Cerebellar cortex (tissue), 1 donor: ENCODE measurements around the gene TTYH2.
"Not testable (repeated sequence)": the region's sequence is repeated elsewhere in the genome, so short reads cannot be mapped to it uniquely, and the experiment has no call there.

Experiments used
- DNase-seq: peaks from one replicate; pipeline ENCODE4 v3.0.0-alpha.2; 2015; ENCODE audit warnings: low spot score

The TTYH2 gene

GRCh38 chr17:74262601-74263000 lies 49.2 kb downstream of the TTYH2 start:
- no peak for DNase-seq

GRCh38 chr17:74267054-74267453 lies 53.7 kb downstream of the TTYH2 start:
- DNase-seq, result not testable (repeated sequence)

- DNase-seq, result no peak
These were observed 54.2 kb downstream of the TTYH2 start for GRCh38 chr17:74267579-74267978.

- no peak for DNase-seq
These were observed 54.7 kb downstream of the TTYH2 start for GRCh38 chr17:74267987-74268499.

GRCh38 chr17:74268558-74268957 lies 55.2 kb downstream of the TTYH2 start:
- no peak for DNase-seq

GRCh38 chr17:74270333-74270732 lies 57.0 kb downstream of the TTYH2 start:
- DNase-seq, result peak; percentile 16

- DNase-seq, result no peak
These were observed 57.9 kb downstream of the TTYH2 start for GRCh38 chr17:74271281-74271680.

GRCh38 chr17:74271901-74272561 lies 58.7 kb downstream of the TTYH2 start:
- DNase-seq, result no peak

GRCh38 chr17:74272731-74273201 lies 59.4 kb downstream of the TTYH2 start:
- DNase-seq, result no peak

- no peak for DNase-seq
These were observed 60.8 kb downstream of the TTYH2 start, which contains the start of gene DNAI2 for GRCh38 chr17:74274060-74274708. TSS of gene DNAI2 (plus strand) at chr17:74274234. CDS start at chr17:74281818, 7,584 bp downstream.

GRCh38 chr17:74274709-74275340 lies 61.5 kb downstream of the TTYH2 start:
- no peak for DNase-seq

- DNase-seq, result no peak
These were observed 62.7 kb downstream of the TTYH2 start for GRCh38 chr17:74276051-74276476.

GRCh38 chr17:74276541-74277009 lies 63.2 kb downstream of the TTYH2 start:
- peak; percentile 16 for DNase-seq

- DNase-seq, result no peak
These were observed 64.6 kb downstream of the TTYH2 start for GRCh38 chr17:74277935-74278334.

- DNase-seq, result not testable (repeated sequence)
These were observed 66.2 kb downstream of the TTYH2 start for GRCh38 chr17:74279617-74280016.

GRCh38 chr17:74280093-74280513 lies 66.7 kb downstream of the TTYH2 start:
- no peak for DNase-seq

- DNase-seq, result no peak
These were observed 68.4 kb downstream of the TTYH2 start for GRCh38 chr17:74281799-74282198.

- not testable (repeated sequence) for DNase-seq
These were observed 68.9 kb downstream of the TTYH2 start for GRCh38 chr17:74282274-74282586.

- DNase-seq, result no peak
These were observed 69.4 kb downstream of the TTYH2 start for GRCh38 chr17:74282587-74283370.

- no peak for DNase-seq
These were observed 70.0 kb downstream of the TTYH2 start for GRCh38 chr17:74283371-74283673.

GRCh38 chr17:74287031-74287602 lies 73.7 kb downstream of the TTYH2 start:
- no peak for DNase-seq

GRCh38 chr17:74288785-74289184 lies 75.4 kb downstream of the TTYH2 start:
- DNase-seq, result no peak
